C4-2B (cell line): ENCODE measurements around the gene PCP4.

Experiments
- ZFX ChIP-seq: fragments of 450-650 bp; IDR thresholded peaks from 2 replicates; pipeline ENCODE4 v1.6.1; 2017
- TF ChIP-seq, protein P1 (sequence below): fragments of 450-650 bp; conservative IDR thresholded peaks from 2 replicates; pipeline ENCODE4 v1.5.1; 2017; ENCODE audit warnings: mild to moderate bottlenecking

DNA sequence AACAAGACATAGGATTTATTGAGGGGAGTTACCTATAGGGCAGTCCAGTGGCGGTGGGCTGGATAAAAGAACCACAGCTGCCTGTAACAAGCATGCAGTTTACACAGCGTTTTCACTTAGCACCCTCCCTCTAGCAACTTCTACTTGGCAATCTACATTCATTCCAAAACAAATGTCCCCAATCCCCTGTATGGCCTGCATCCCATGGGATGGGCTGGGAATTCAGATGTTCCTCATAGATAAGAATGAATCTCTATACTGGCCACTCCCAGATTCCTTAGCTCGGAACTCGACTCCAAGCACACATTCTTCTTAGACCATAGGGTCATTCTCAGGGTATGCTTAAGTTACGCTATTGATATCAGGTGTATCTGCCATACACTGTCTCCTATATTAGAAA, 33.3 kb downstream of the PCP4 start:
- TF ChIP-seq, protein P1, sequence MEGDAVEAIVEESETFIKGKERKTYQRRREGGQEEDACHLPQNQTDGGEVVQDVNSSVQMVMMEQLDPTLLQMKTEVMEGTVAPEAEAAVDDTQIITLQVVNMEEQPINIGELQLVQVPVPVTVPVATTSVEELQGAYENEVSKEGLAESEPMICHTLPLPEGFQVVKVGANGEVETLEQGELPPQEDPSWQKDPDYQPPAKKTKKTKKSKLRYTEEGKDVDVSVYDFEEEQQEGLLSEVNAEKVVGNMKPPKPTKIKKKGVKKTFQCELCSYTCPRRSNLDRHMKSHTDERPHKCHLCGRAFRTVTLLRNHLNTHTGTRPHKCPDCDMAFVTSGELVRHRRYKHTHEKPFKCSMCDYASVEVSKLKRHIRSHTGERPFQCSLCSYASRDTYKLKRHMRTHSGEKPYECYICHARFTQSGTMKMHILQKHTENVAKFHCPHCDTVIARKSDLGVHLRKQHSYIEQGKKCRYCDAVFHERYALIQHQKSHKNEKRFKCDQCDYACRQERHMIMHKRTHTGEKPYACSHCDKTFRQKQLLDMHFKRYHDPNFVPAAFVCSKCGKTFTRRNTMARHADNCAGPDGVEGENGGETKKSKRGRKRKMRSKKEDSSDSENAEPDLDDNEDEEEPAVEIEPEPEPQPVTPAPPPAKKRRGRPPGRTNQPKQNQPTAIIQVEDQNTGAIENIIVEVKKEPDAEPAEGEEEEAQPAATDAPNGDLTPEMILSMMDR, result no peak
- no peak for TF ChIP-seq ZFX
